Stimulated activated CD4-positive, alpha-beta T cell treated with anti-CD3 and anti-CD28 coated beads, Interleukin-12 subunit alpha, Interleukin-12 subunit beta, amount 100 ng/mL, for 4 hours (primary cell): ENCODE data around the gene FGF1.

ENCODE experiments used
- DNase-seq: peaks from one replicate; pipeline ENCODE4 v3.0.0-alpha.2; 2020

FGF1 gene

DNA sequence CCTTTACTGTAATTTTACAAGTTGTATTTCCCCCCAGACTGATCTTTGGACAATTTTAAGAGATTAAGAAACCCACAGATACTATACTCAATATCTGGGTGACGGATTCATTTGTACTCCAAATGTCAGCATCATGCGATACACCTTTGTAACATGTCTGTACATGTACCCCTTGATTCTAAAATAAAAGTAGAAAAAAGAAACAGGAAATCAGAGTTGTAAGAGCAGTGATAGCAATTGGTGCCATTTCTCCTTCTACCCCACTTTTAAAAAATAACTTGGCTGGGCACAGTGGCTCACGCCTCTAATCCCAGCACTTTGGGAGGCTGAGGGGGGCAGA is 116.9 kb downstream of the FGF1 start:
- no peak for DNase-seq

DNA sequence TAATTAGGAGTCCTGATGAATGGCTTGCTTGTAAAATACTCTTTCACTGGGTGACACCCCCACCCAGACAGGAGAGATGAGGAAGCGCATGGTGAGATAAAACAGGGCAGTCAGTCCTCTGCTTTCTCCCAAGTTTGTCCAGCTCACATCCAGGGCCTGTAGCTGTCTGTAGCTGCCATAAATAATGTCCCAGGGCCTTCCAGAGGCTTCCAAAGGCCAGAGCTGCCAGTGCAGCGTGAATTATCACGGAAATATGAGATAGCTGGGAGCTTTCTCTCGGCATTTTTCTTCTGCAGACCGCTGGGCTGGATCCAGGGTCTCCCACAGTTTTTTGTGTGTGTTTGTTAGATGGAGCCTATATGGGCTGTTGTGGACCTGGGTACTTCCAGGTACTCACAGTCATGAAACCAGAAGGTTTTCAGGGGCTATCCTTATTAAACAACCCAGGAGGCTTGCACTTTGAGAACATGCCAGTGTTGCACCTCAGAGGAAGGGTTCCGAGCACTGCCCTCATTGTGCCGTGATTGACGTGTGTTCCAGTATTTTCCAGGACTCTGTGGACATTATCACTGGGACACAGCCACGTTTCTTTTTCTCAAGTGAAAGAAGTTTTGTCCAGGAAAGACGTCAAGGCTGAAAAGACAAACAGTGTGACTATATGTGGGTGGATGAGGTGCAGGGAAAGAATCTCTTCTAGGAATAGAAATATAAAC is 117.5 kb downstream of the FGF1 start:
- no peak for DNase-seq

DNA sequence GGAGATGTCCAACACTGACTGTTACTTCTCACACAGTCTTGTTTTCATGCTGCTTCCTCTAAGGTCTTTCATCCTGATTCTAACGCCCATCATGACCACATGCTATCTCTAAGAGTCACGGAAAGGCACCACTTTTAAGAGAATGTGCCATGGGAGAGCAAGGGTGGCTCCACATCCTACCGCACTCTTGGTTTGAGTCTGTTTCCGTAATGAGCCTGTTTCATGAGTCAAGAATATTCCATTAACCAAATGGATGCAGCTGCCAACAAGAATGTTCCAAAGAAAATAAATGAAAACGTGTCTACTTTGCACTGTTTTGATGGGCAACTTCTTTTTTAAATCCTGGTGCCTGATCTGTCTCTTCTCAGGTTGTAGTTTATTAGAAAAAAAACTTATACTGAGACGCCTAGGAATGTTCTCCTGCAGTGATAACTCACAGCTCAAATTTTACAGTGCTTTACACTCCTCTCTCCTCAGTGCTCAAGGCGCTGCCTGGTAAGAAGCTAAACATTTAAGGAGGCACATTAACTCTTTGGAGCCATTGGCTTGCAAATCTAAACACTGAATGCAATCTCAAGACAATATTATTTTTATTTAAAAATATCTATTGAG is 124.3 kb downstream of the FGF1 start:
- no peak for DNase-seq

DNA sequence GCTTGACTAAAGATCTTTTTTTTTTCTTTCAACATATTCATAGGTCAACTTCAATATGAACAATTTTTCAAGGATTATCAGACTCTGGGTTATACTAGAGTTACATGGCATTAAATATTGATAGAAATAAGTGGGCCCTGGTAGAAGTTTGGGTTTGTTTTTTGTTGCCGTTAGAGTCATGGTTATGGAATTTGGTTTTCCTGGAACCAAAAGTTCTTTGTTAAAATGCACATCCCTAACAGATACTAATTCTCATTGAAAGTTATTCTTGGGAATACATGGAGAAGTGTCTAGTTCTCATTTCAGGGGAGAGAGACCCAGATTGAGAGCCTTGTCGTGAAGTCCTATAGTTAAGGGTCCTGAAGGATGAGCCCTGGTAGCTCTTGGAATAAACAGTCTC is 124.9 kb downstream of the FGF1 start:
- no peak for DNase-seq

DNA sequence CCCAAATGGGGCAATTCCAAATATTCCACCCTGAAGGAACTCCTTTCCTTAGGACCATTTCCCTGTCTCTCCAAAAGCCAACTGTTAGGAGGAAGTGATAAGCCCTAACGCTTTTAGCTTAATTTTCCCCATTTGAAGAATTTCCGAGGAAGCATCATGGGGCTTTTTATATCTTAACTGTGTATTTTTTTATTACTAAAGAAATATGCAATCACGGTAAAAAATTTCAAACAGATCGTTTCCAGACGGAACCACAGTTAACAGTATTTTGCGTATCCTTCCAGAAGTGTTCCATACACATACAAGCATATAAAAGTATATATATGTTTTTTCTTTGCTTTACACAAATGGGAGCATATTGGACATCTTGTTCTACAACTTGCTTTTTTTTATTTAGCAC is 133.8 kb downstream of the FGF1 start:
- DNase-seq: no peak

DNA sequence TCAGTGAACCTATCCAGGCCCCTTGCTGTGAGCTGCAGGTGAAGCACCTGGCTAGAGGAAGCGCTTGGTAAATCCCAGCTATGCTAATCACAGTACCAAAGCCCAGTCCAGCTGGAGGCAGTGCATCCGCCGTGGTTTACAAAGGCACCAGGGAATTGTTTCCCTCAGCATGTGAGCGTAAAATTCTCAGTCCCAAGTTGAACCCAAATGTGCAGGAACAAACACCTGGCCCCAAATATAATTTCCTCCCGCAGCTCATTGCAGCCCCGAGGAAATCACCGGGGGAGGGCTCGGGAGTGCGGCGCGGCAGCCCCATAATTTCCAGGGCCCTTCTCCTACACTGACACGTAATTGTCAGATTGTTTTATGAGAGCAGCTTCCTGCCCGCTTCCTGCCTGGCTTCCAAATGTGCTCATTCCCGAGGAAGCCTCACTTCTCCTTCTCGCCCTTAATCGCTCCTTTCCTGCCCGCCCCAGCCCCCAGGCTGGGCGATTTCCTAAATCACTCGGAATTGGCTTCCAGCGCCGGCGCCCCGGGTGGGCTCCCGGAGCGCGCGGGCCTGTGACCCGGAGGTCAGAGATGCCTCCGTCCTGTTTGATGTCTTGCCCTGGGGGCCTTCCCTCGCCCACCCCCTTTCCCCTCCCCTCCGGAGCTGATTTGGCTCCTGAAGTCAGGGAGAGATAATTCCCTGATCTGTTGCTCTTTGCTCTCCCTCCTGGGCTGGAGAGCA is 134.4 kb downstream of the FGF1 start:
- DNase-seq: no peak

DNA sequence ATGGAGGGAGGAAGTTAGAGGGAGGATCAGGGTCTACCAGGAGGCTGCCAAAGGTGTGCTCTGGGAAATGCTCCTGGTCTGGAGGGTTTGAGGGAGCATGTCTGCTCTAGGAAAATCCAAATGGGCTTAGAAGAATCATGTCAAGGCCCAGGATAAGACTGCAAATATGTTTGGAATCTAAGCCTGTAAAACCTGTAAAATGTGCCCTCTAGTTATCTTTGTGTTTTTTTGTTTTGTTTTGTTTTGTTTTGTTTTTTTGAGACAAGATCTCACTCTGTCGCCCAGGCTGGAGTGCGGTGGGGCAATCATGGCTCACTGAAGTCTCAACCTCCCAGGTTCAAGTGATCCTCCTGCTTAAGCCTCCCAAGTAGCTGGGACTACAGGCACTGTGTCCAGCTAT is 135.4 kb downstream of the FGF1 start:
- DNase-seq: no peak

DNA sequence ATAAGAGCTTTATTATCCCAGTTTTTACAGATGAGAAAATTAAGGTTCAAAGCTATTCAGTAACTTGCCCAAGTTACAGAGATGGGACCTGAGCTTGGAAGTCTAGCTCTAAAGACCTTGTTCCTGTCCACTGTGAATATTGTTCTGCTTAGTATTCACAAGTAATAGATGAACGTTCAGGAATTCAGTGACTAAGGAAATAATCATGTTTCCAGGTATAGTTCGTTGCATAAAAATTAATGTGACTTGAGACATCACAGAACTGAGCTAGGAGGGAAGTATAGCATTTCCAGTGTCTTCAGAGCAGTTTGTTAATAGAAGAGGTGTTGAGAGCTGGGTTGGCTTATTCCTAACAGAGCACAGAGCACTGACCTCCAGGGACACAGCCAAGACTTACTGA is 136.1 kb downstream of the FGF1 start:
- no peak for DNase-seq

DNA sequence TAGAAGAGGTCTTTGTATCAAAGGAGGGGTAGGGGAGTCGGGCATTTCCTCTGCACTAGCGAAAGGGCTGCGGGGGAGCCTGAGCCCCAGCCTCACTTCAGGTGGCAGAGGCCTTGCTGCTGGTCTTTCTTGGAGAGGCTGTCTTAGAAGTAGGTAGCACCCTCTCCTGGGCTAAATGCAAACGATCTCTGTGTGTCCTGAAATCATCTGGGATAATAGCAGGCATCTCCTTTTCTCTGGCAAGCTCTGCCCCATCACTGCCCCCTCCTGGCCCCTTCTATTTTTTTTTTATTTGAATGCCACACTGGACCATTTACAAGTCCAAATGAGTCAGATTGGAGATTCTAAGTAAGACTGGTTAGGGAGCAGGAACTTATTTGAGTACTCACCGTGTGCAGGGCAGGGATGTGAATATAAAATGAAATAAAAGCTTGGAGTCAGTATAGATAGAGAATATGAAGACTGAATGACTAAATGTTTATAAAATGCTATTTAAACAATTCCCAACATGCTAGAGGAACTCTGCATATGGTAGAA is 137.1 kb downstream of the FGF1 start:
- DNase-seq: no peak

DNA sequence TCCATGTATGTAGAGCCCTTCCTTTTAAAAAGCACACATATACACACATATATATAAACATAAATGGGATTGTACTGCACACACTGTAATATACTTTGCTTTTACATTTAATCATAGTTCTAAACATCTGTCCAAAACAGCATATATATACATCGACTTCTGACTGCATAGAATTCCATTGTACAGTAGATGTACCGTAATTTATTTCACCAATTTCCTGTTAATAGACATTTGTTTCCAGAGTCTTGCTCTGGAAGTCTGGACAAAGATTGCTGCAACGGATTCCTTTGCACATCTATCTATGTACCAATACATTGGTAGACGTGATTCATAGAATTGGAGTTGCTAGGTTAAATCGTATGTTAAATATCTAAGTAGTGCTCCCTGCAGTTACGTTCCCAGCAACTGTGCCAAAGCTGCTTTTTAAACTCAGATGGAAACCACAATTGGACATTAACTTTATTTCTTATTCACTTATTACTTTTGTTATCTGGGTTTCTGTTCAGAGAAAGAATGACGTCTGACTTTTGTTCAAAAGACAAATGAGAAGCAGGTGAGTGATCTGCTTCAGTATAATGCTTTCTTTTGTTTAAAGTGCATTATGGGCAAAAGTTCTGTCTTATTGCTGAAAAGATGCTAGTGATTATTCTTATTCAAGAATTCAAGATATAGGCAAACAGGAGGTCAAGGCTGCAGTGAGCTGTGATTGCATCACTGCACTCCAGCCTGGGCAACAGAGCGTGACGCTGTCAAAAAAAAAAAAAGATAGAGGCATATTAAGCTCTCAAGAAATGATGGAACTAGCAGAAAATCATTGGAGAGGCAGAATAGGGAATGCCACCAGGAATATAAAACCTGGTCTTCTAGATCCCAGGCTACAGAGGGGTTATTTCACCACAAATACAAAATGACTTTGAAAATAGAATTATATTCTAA is 138.2 kb downstream of the FGF1 start:
- no peak for DNase-seq

DNA sequence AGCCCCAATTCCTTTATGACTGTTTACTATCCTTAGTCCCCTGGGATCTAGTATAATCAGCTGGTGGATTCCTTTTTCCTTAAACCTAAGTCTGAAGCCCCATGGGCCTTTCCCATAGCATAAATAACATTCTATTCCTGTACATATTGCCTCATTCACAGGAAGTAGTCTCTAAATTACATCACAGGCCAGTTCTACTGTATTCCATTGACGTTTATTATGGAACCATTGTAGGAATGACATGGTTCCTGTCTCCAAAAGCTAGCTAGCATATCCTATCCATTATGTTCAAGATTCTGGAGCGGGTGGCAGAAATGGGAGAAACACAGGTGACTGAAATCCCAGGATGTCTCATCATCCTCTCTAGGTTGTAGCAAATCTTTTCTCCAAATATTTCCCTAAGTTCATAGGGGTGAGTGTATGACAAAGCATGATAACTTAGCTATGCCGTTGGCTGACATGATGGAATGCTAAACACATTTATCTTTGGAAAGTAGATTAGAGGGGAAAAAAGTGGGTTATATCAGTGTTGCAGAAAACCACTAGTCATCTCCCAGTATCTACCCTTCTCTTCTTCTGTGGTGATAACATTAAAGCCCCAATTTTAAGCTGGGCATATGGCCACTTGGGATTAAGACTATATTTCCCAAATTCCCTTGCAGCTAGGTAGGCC is 140.1 kb downstream of the FGF1 start:
- DNase-seq: no peak

DNA sequence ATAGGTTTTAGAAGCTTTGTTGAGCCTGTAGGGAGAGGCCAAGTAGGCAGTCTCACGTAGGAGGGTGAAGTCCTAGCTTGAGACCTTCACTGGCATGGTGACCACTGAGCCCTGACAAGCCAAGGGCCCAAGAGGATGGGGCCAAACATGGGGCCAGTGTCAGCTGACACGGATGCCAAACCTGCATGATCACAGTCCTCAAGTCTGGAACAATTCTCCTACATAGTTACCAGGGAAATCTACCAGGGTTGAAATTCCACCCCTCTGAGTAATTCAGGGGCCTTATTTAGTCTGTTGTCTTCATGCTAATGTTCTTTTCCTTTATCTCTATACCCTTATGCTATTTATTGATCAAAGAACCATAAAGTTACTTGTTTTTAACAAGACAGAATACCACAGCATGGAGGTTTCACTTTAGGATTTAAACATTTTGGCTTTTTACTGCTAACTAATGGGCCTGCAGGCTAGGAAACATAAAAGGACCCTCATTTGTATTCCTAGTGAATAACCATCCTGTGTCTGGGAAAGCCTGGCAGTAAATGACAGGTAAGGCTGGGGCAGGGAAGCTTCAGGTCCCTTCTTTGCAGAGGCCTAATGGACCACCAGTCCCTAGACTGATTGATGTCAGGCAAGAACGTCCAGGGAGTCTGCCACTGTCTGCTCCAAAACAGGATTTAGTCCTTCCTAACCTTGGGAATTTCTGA is 140.8 kb downstream of the FGF1 start:
- no peak for DNase-seq

DNA sequence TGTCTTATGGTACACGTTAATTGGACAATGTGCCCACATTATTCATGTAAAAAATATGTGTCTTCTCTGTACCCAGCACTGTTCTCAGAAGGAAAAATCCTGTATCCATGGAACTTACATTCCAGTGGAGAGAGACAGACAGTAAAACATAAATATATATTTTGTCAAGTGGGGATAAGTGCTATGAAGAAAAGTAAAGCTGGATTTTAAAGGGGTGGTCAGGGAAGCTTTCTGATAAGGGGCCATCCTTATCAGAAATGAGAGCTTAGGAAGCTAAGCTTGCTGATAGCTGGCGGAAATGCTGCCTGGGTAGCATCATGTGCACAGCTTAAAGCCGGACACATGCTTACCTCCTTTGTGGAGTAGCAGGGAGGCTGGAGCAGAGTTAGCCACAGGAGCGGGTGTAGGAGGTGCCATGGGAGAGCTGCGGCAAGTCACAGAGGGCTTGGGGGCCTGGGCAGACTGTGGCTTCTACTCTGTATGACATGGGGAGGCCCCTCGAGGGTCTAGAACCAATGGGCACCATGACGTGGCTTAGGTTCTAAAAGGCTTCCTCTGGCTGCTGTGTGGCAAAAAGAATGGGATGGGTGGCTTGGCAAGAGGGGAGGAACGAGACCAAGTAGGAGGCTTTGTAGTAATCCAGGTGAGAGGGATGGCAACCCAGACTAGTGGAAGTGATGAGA is 141.7 kb downstream of the FGF1 start:
- DNase-seq: no peak

DNA sequence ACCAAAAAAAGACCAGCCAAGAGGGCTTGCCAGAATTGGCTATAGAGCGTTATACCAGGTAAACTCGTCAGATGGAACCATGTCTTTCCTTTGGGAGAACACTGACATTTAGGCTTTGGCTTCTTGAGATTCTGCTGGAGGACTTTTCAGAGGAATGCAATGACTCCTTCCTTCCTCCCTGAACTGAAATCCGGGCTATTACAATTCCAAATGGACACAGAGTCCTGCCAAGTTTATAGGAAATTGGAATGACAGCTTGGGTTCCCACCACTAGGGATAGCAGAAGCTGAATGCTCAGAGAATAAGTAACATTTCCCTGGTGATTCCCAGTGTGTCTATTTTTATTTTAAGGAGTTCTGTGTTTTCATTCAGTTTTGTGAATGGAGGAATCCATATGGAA is 143.0 kb downstream of the FGF1 start:
- DNase-seq: no peak
